Measurements from ENCODE around the gene AHNAK2.

Gene AHNAK2

DNA sequence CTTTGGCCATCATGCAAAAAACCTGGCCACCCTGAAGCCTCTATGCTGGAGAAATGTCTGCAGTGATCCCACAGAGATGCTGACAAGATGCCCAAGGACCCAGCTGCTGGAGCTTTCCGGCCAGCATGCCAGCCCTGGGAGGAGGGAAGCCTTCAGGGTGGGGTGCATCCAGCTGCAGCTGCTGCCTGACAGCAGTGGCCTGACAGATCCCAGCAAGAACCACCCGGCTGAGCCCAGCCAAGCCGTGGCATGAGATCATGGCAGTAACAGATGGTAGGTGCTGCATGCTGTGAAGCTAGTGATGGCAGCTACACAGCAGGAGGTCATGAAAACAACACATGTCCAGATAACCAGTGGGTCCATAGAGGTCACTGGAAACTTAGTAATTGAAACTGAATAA is 21.2 kb upstream of the AHNAK2 start:
- peaks cover 6% of the 10 kb centered on the region for H3K4me1 Mint-ChIP-seq
- no peak for DNase-seq
- no peaks in the 10 kb centered on the region for H3K9me3 Mint-ChIP-seq
- no peak overlapping the region for H3K27ac Mint-ChIP-seq
- ATAC-seq, result no peak
- H3K4me3 Mint-ChIP-seq, result no peak overlapping the region
- no peaks in the 10 kb centered on the region for H3K27me3 Mint-ChIP-seq
- H3K36me3 Mint-ChIP-seq (ENCODE audit: low read depth), result peaks cover 4% of the 10 kb centered on the region

DNA sequence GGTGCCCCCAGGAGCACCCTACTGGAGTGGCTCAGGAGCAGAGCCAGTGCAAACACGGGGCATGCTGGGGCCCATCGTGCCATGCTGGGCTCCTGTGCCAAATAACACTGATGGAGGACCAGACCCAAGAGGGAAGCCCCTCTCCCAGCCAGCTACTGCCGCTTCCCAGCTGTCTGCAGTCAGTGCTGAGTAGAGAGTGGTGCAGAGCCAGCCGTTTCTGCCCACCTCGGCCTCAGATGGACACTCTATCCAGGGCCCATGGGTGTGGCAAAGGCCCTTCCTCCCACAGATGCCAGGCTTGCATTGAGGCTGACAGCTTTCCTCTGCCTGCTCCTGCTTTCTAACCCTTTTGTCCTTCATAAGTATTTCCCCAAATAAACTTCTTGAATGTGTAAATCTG is 20.6 kb upstream of the AHNAK2 start:
- peaks cover under 1% of the 10 kb centered on the region for H3K4me1 Mint-ChIP-seq
- ATAC-seq (no peak), DNase-seq (no peak)
- H3K27me3 Mint-ChIP-seq, result no peaks in the 10 kb centered on the region
- no peaks in the 10 kb centered on the region for H3K9me3 Mint-ChIP-seq
- H3K4me3 Mint-ChIP-seq, result no peak overlapping the region
- no peak overlapping the region for H3K27ac Mint-ChIP-seq
- peaks cover 4% of the 10 kb centered on the region for H3K36me3 Mint-ChIP-seq (ENCODE audit: low read depth)

DNA sequence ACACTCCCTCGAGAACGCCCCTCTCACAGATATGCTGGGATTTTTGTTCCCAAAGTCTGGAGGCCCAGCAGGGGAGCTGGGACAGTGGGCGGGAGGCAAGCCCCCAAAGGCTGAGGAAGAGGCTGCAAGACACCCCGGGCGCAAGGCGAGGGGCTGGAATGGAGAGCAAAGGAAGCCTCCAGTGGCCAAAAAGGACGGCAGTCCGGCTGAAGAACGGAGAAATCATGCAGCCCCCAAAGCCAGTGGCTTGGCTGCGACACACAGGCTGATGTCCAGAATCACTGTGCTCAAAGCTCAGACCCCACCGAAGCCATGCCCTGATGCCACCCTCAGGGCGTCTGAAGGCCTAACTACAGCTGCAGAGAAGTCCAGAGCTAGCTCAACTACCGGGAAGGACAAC is 18.3 kb upstream of the AHNAK2 start:
- H3K4me1 Mint-ChIP-seq, result peaks cover 2% of the 10 kb centered on the region
- no peak for ATAC-seq
- peaks cover 6% of the 10 kb centered on the region for H3K36me3 Mint-ChIP-seq (ENCODE audit: low read depth)
- H3K27me3 Mint-ChIP-seq, result no peaks in the 10 kb centered on the region
- H3K27ac Mint-ChIP-seq, result no peak overlapping the region
- no peaks in the 10 kb centered on the region for H3K9me3 Mint-ChIP-seq
- DNase-seq, result no peak
- H3K4me3 Mint-ChIP-seq, result no peak overlapping the region

DNA sequence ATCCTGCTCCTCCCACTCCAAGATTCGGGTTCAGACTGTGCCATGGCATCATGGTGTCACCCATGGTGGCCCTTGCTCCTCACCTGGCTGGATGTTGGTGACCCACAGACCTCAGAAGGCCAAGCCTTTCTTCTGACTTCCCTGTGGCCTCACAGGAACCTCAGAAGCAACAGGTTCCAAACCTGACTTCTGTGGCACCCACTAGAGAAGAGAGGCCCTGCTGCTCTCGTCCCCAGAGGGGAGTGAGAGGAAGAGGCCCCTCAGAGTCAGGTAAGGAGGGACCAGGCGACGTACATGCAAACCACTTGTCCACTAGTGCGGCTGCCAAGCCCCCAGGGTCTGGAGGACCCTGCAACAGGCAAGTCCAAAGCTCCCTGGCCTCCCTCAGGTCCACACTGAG is 17.9 kb upstream of the AHNAK2 start:
- DNase-seq, result no peak
- no peak for ATAC-seq
- peaks cover 2% of the 10 kb centered on the region for H3K4me1 Mint-ChIP-seq
- no peaks in the 10 kb centered on the region for H3K9me3 Mint-ChIP-seq
- peaks cover 6% of the 10 kb centered on the region for H3K36me3 Mint-ChIP-seq (ENCODE audit: low read depth)
- no peaks in the 10 kb centered on the region for H3K27me3 Mint-ChIP-seq
- no peak overlapping the region for H3K4me3 Mint-ChIP-seq
- H3K27ac Mint-ChIP-seq, result no peak overlapping the region

DNA sequence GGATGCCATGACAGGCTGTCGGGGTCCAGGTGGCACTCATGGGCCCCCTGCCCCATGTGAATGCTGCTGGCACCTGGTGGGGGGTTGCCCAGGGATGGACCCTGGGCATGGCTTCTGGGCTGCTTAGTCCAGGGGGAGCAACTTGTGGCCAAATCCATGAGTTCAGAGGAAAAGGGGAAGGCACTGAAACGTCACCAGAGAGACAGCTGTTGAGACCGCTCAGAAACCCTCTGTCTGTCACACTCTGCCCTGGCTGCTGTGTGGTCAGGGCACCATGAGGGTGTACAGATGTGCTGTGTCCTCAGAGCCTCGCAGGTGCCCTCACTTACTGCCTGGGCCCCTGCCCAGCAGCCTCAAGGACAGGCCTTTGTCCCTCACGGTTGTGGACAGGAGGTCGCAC is 16.8 kb upstream of the AHNAK2 start:
- H3K4me1 Mint-ChIP-seq, result peaks cover 2% of the 10 kb centered on the region

DNA sequence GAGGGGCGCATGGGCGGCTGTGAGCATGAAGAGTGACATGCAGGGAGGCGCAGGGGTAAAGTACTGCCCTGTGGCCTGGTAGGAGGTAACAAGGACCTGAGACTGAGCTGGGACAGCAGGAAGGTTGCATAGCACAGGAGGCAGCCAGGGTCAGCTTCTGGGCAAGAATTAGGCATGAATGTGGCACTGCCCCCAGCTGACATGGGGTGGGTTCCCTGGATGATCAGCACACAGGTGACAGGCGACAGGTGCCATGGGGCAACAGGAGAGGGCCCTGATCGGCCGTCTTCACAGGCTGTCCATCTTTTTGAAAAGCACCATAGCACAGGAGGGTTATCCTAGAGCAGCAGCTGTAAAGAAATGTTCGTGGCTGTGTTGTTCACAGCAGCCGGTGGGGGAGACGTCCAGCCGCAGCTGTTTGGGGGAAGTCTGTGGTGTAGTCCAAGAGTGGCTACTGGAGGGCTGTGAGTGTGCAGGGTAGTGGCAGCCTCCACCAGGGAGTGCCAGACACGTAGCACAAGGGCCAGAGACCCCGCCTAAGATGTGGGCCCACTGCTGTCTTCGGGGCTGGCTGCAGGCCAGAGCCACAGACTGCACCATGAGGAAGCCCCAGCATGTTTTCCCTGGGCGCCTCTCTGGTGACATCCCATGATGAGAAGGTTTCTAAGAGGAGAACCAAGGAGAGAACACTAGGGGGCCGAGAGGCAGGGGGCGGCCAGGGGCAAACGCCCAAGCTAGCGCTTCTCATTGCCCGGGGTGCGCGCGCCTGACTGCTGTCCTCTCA is 15.8 kb upstream of the AHNAK2 start:
- peaks cover 1% of the 10 kb centered on the region for H3K36me3 Mint-ChIP-seq (ENCODE audit: low read depth)
- no peaks in the 10 kb centered on the region for H3K9me3 Mint-ChIP-seq
- H3K27ac Mint-ChIP-seq, result no peak overlapping the region
- DNase-seq (no peak), ATAC-seq (no peak)
- H3K4me3 Mint-ChIP-seq, result no peak overlapping the region
- H3K27me3 Mint-ChIP-seq, result no peaks in the 10 kb centered on the region
- H3K4me1 Mint-ChIP-seq, result peaks cover 2% of the 10 kb centered on the region

More for the DNA sequence above, 16.8 kb upstream of the AHNAK2 start:
- no peaks in the 10 kb centered on the region for H3K27me3 Mint-ChIP-seq
- H3K27ac Mint-ChIP-seq, result no peak overlapping the region
- DNase-seq (no peak), ATAC-seq (no peak)
- no peak overlapping the region for H3K4me3 Mint-ChIP-seq
- peaks cover 5% of the 10 kb centered on the region for H3K36me3 Mint-ChIP-seq (ENCODE audit: low read depth)
- H3K9me3 Mint-ChIP-seq, result no peaks in the 10 kb centered on the region

DNA sequence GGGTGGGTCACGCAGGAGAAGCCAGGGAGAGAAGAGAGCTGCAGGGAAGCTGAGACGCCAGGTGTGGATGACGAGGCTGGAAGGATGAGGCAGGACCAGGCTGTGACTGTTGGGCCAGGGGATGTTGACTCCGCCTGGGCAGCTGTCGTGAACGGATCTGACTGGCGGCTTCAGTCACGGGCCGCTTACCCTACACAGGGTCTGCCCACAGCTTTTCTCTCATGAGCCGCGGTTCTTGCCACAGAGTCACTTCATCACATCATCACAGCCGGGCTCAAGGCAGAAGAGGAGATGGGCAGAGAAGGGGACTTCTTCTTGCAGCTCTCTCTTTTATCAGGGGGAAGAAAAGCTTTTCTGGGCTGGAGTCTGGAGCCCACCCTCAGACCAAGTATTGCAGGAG is 15.1 kb upstream of the AHNAK2 start:
- no peaks in the 10 kb centered on the region for H3K9me3 Mint-ChIP-seq
- ATAC-seq, result no peak
- H3K4me1 Mint-ChIP-seq, result peaks cover 2% of the 10 kb centered on the region
- peaks cover 1% of the 10 kb centered on the region for H3K36me3 Mint-ChIP-seq (ENCODE audit: low read depth)
- DNase-seq, result no peak
- no peak overlapping the region for H3K4me3 Mint-ChIP-seq
- H3K27me3 Mint-ChIP-seq, result no peaks in the 10 kb centered on the region
- no peak overlapping the region for H3K27ac Mint-ChIP-seq

DNA sequence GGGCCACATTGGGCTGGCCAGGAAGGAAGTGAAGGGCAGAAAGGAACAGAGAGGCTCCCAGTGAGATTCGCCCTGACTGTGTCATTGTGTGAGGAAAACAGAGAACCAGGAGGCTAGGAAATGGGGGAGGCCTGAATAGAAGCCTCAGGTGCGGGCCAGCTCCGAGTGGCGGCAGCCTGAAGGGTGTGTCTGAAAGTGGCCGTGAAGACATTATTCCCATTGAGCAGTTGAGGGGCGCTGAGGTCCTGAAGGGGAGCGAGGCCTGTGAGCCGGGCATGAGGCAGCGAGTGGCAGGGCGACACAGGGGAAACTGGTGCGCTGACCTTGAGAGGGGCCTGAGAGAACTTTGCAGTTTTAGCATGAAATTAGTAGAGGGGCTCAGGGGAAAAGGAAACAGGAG is 14.3 kb upstream of the AHNAK2 start:
- DNase-seq, result no peak
- Mint-ChIP-seq H3K36me3 (ENCODE audit: low read depth) (peaks cover 1% of the 10 kb centered on the region), H3K9me3 (no peaks in the 10 kb centered on the region), H3K4me3 (no peak overlapping the region), H3K4me1 (peaks cover 2% of the 10 kb centered on the region), H3K27me3 (no peaks in the 10 kb centered on the region), H3K27ac (no peak overlapping the region)
- no peak for ATAC-seq

DNA sequence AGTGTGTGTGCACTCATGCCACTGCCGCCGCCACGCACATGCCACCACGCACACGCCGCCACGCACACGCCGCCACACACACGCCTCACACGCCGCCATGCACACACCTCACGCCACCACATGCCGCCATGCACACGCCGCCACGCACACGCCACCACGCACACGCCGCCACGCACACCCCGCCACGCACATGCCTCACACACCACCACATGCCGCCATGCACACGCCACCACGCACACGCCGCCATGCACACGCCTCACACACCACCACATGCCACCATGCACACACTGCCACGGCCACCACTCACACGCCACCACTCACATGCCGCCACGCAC is 13.7 kb upstream of the AHNAK2 start:
- DNase-seq (no peak), ATAC-seq (no peak)
- no peaks in the 10 kb centered on the region for H3K9me3 Mint-ChIP-seq
- H3K27ac Mint-ChIP-seq, result no peak overlapping the region
- H3K4me1 Mint-ChIP-seq, result peaks cover 5% of the 10 kb centered on the region
- H3K27me3 Mint-ChIP-seq, result no peaks in the 10 kb centered on the region
- no peak overlapping the region for H3K4me3 Mint-ChIP-seq
- peaks cover 1% of the 10 kb centered on the region for H3K36me3 Mint-ChIP-seq (ENCODE audit: low read depth)

DNA sequence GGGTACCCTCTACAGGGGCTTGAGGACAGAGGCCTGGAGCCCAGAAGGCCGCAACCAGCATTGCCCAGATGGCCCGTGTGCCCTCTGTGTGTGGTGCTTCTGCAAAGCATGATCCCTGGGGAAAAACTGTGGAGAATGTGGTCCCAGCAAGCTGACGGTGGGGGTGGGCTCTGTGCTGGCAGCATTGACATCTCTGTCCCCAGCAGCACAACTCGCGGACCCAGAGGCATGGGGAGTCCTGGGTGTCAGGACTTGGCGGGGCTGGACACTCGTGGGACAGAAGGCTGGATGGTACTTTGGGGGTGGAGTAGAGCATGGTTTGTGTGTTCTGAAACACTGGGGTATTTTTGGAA is 11.8 kb upstream of the AHNAK2 start:
- ATAC-seq (no peak), DNase-seq (no peak)
- Mint-ChIP-seq H3K4me1 (peaks cover 5% of the 10 kb centered on the region), H3K27me3 (no peaks in the 10 kb centered on the region), H3K36me3 (ENCODE audit: low read depth) (peaks cover 1% of the 10 kb centered on the region), H3K9me3 (no peaks in the 10 kb centered on the region), H3K4me3 (no peak overlapping the region), H3K27ac (no peak overlapping the region)

DNA sequence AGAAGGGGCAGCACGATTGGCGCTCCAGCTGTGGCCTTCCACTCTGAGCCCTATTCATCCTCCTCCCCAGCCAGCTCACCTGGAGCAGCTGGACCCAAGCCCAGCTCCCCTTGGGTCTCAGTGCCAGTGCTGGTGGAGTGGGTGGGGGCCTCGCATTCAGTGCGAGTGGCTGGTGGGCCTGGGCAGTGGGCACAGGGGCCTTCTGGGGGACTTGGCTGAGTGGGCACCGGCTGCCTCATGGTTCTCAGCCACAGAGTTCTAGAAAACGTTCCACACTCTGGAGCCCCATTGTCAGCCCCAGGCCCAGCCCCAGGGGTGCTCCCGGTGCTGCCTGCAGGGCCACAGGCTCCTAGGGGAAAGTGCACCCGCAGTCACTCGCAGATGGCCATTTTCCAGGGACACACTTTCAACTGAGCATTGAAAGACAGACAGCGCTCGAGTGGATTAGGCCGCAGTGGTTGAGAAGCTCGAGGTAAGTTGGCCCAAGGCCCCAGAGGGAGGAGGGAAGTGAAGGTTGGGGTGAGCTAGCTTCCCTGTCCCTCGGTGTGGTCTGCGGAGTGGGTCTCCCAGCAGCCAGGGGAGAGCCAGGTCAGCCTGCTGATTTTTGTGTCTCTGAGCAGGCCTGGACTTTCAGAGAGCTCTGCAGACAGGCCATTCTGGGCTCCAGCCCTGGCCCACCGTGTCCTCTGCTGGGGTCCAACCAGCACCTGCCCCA is 11.2 kb upstream of the AHNAK2 start:
- no peak overlapping the region for H3K4me3 Mint-ChIP-seq
- DNase-seq (no peak), ATAC-seq (no peak)
- H3K27ac Mint-ChIP-seq, result no peak overlapping the region
- H3K27me3 Mint-ChIP-seq, result no peaks in the 10 kb centered on the region
- H3K36me3 Mint-ChIP-seq (ENCODE audit: low read depth), result peaks cover 1% of the 10 kb centered on the region
- no peaks in the 10 kb centered on the region for H3K9me3 Mint-ChIP-seq
- peaks cover 5% of the 10 kb centered on the region for H3K4me1 Mint-ChIP-seq

DNA sequence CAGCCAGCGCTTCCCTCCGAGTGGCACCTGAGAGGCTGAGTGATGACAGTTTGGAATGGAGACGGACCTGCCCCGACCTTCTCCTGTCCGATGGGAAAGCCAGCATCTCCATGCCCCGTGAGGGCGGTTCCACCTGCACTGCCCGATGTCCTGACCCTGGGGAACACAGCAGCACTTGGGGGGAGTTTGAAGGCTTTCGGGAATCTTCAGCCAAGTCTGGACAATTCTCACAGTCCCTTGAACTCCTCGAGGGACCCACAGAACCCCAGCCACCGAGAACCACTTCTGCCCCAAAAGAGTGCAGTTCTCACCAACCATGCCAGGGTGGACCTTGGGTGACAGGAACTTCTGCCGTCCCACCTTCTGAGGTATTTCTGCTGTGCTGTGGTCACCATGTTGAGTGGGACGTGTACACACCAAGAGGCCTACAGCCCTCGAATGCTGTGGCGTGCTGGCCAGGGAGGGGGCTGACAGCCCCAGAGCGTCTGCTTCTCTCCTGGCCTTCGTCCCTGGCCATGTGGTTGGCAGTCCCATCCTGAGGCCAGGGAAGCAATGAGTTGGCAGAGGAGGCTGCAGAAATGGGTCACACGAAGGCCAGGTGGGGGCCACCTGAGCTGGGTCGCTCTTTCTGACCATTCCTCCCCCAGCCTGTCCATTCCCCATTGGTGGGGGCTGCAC is 8.5 kb upstream of the AHNAK2 start:
- no peaks in the 10 kb centered on the region for H3K36me3 Mint-ChIP-seq (ENCODE audit: low read depth)
- DNase-seq (no peak), ATAC-seq (no peak)
- no peaks in the 10 kb centered on the region for H3K27me3 Mint-ChIP-seq
- no peaks in the 10 kb centered on the region for H3K9me3 Mint-ChIP-seq
- H3K4me3 Mint-ChIP-seq, result peak overlapping the region; percentile 68
- no peak overlapping the region for H3K27ac Mint-ChIP-seq
- peaks cover 3% of the 10 kb centered on the region for H3K4me1 Mint-ChIP-seq

DNA sequence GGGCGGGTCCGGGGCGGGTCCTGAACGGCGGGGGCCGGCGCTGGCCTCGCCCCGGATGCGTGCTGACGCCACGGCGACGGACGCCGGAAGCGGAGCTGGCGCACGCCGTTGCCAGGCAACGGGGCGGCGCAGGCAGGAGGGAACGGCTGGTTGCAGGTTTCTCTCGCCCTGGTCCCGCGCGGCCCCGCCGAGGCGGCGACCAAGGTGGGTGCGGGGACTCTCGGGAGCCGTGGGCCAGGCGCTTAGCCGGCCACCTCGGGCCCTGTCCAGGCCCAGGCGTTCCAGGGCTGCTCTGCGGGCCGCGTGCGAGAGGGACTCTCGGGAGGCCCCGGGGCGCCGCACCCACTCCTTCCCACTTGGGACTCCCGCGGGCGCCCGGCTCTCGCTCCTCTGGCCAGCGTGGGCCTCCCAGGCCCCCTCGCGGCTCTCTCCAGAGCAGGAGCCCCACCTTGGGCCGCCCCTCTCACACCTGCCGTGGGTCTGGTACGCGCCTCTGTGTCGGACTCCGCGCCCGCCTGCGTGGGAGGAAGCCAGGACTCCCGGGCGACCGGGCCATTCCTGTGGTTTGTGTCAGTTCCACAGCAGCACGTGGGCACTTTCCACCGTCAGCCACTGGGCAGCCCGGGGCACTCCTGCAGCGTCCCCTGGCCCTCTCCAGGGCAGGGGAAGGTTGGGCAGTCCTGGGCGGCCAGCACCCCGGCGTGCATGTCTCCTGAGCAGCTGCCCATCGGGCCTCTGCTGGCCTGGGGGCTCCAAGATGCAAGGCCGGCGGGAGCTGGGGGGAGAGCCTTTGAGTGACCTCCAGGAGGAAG is 7.7 kb upstream of the AHNAK2 start, which contains the start of gene CLBA1:
Gene CLBA1, plus strand, starts transcription at position 114 of the 812 bp plus-strand sequence. Its CDS starts 644 bp downstream, at position 758.
- Mint-ChIP-seq H3K4me1 (peaks cover 3% of the 10 kb centered on the region), H3K27ac (no peak within 1 kb of the TSS), H3K27me3 (no peaks in the 10 kb centered on the region), H3K4me3 (peak within 1 kb of the TSS; percentile 68), H3K36me3 (ENCODE audit: low read depth) (no peaks in the 10 kb centered on the region), H3K9me3 (no peaks in the 10 kb centered on the region)
- ATAC-seq (peak; percentile 93), DNase-seq (peak; percentile 88)

DNA sequence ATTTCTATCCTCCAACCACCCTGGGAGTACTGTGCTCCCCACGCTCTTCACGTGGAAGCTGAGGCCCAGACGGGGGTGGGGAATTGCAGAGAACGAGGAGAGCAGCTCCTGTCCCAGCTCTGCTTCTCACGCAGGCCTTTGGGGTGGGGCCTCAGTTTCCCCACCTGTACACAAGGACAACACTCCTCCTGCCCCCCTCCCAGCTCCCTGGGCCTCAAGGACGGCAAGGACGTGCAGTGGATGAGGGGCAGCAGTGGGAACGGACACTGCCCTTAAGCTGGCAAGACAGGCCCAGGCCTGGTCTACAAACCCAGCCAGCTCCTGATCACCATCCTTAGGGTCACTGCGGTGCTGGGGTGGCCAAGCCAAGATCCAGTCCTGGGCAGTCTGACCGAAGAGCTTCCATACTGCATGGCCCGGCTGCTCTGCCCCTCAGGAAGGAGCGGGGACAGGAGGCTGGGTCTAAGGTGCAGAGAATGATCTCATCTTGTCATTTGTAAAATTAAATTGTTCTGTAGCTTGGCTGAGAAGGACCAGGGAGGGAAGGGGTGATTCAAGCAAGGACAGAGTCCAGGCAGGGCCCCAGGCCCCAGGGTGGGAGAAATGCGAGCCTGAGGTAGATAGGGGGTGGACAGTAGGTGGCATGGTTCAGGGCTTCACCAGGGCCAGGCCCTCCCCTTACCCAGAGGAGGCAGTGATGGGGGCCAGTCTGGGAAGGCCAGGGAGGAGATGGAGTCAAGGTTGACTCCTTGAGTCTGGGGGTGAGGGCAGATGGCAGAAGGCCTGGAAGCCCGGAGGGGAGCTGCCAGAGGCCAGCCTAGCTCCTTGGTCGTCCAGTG is 6.1 kb upstream of the AHNAK2 start:
- ATAC-seq, result no peak
- no peak for DNase-seq
- Mint-ChIP-seq H3K27me3 (peaks cover 6% of the 10 kb centered on the region), H3K4me1 (peaks cover 3% of the 10 kb centered on the region), H3K36me3 (ENCODE audit: low read depth) (no peaks in the 10 kb centered on the region), H3K9me3 (no peaks in the 10 kb centered on the region), H3K27ac (no peak overlapping the region), H3K4me3 (peak overlapping the region; percentile 61)
